Measurements from ENCODE around the gene FHIT.

The FHIT gene

GRCh38 chr3:60594025-60594424, 657.2 kb downstream of the FHIT start:
- in situ Hi-C loops (cut with HindIII; ENCODE audit: low sequenced_read_pairs): no loop called here
- H3K4me3 ChIP-seq (ENCODE audit: low read depth, low read length): no peak overlapping the region
- no peak for TF ChIP-seq CTCF (IDR thresholded peaks at IDR 0.05; ENCODE audit: low read depth, low read length, missing control alignments)
- peak; percentile 53 for DNase-seq (ENCODE audit: low read depth)

- in situ Hi-C loops (cut with HindIII; ENCODE audit: low sequenced_read_pairs): no loop called here
These were observed 660.0 kb downstream of the FHIT start for GRCh38 chr3:60591267-60591666.

GRCh38 chr3:60588806-60589205, 662.4 kb downstream of the FHIT start:
- DNase-seq (ENCODE audit: low read depth): peak; percentile 22
- no peak for TF ChIP-seq CTCF (IDR thresholded peaks at IDR 0.05; ENCODE audit: low read depth, low read length, missing control alignments)
- in situ Hi-C loops (cut with HindIII; ENCODE audit: low sequenced_read_pairs): no loop called here
- H3K4me3 ChIP-seq (ENCODE audit: low read depth, low read length): no peak overlapping the region

More at GRCh38 chr3:60591267-60591666, 660.0 kb downstream of the FHIT start:
- H3K4me3 ChIP-seq (ENCODE audit: low read depth, low read length): no peak overlapping the region
- DNase-seq (ENCODE audit: low read depth): no peak
- TF ChIP-seq CTCF (IDR thresholded peaks at IDR 0.05; ENCODE audit: low read depth, low read length, missing control alignments): no peak

GRCh38 chr3:60585918-60586317, 665.3 kb downstream of the FHIT start:
- in situ Hi-C loops (cut with HindIII; ENCODE audit: low sequenced_read_pairs): no loop called here
- TF ChIP-seq CTCF (IDR thresholded peaks at IDR 0.05; ENCODE audit: low read depth, low read length, missing control alignments): no peak
- no peak for DNase-seq (ENCODE audit: low read depth)
- no peak overlapping the region for H3K4me3 ChIP-seq (ENCODE audit: low read depth, low read length)

- TF ChIP-seq CTCF (IDR thresholded peaks at IDR 0.05; ENCODE audit: low read depth, low read length, missing control alignments): no peak
- no peak overlapping the region for H3K4me3 ChIP-seq (ENCODE audit: low read depth, low read length)
- in situ Hi-C loops (cut with HindIII; ENCODE audit: low sequenced_read_pairs): no loop called here
- peak; percentile 13 for DNase-seq (ENCODE audit: low read depth)
These were observed 667.0 kb downstream of the FHIT start for GRCh38 chr3:60584250-60584649.

- no peak for DNase-seq (ENCODE audit: low read depth)
- TF ChIP-seq CTCF (IDR thresholded peaks at IDR 0.05; ENCODE audit: low read depth, low read length, missing control alignments): peak; percentile 31
- in situ Hi-C loops (cut with HindIII; ENCODE audit: low sequenced_read_pairs): no loop called here
- no peak overlapping the region for H3K4me3 ChIP-seq (ENCODE audit: low read depth, low read length)
These were observed 669.0 kb downstream of the FHIT start for GRCh38 chr3:60582288-60582687.

- no peak for TF ChIP-seq CTCF (IDR thresholded peaks at IDR 0.05; ENCODE audit: low read depth, low read length, missing control alignments)
- no peak overlapping the region for H3K4me3 ChIP-seq (ENCODE audit: low read depth, low read length)
- in situ Hi-C loops (cut with HindIII; ENCODE audit: low sequenced_read_pairs): no loop called here
- no peak for DNase-seq (ENCODE audit: low read depth)
These were observed 670.4 kb downstream of the FHIT start for GRCh38 chr3:60580809-60581208.

Measured in astrocyte of the cerebellum (primary cell).